Left renal cortex interstitium (tissue), 4 donors: Measurements from ENCODE around the gene CHDH. TPM values are rescaled to one million over a fixed set of nuclear protein-coding genes. Genes with fewer than 3 reads are reported as not detected.

Source experiments
- DNase-seq, 4 donors: peaks; one replicate each; pipeline ENCODE4 v3.0.0-alpha.2; 2013; ENCODE audit warnings: low read depth in 4 of 4, low spot score in 2 of 4, missing footprints in 1 of 4
- polyA plus RNA-seq, 4 donors: library from polyadenylated mRNA; unstranded; fragments of 120-200 nt; gene quantifications; one replicate each; pipeline ENCODE4 v1.2.1, GENCODE V29; 2013; ENCODE audit not compliant: insufficient read length in 4 of 4

Gene CHDH
- polyA plus RNA-seq, 4 donors: 7.2 to 10.7 (median 9.4) TPM

GRCh38 chr3:53795789-53796560 is 50.2 kb downstream of the CHDH start:
- no peak for DNase-seq

- no peak for DNase-seq
Observed at GRCh38 chr3:53795176-53795575, 51.0 kb downstream of the CHDH start.

- no peak for DNase-seq
Observed at GRCh38 chr3:53794597-53794996, 51.6 kb downstream of the CHDH start.

GRCh38 chr3:53792866-53793265 is 53.4 kb downstream of the CHDH start:
- no peak for DNase-seq

GRCh38 chr3:53791317-53791716 is 54.9 kb downstream of the CHDH start:
- no peak for DNase-seq

- DNase-seq: no peak
Observed at GRCh38 chr3:53790470-53790869, 55.7 kb downstream of the CHDH start.

- DNase-seq: no peak
Observed at GRCh38 chr3:53789459-53789858, 56.8 kb downstream of the CHDH start.

GRCh38 chr3:53788038-53788437 is 58.2 kb downstream of the CHDH start:
- DNase-seq: no peak

- DNase-seq: no peak
Observed at GRCh38 chr3:53787016-53787415, 59.2 kb downstream of the CHDH start.

GRCh38 chr3:53780806-53781205 is 65.4 kb downstream of the CHDH start:
- DNase-seq: no peak

- DNase-seq: no peak
Observed at GRCh38 chr3:53780171-53780570, 66.0 kb downstream of the CHDH start.

GRCh38 chr3:53778153-53778552 is 68.1 kb downstream of the CHDH start:
- no peak for DNase-seq

GRCh38 chr3:53777468-53777867 is 68.8 kb downstream of the CHDH start:
- DNase-seq: no peak

- no peak for DNase-seq
Observed at GRCh38 chr3:53776494-53777101, 69.6 kb downstream of the CHDH start.

GRCh38 chr3:53775834-53776251 is 70.4 kb downstream of the CHDH start:
- DNase-seq: no peak

GRCh38 chr3:53775018-53775417 is 71.2 kb downstream of the CHDH start:
- DNase-seq: no peak

- no peak for DNase-seq
Observed at GRCh38 chr3:53774414-53774813, 71.8 kb downstream of the CHDH start.

GRCh38 chr3:53773611-53774368 is 72.4 kb downstream of the CHDH start:
- DNase-seq: no peak

- DNase-seq: no peak
Observed at GRCh38 chr3:53773021-53773436, 73.2 kb downstream of the CHDH start.

- no peak for DNase-seq
Observed at GRCh38 chr3:53772562-53772961, 73.7 kb downstream of the CHDH start.
